Tibial artery (tissue), 4 donors: Measurements from ENCODE around the gene URB1.
"Not testable (repeated sequence)": the region's sequence is repeated elsewhere in the genome, so short reads cannot be mapped to it uniquely, and the experiment has no call there.

Experiments used
- DNase-seq, 2 donors: peaks; one replicate each; pipeline ENCODE4 v3.0.0-alpha.2; 2019
- H3K27ac ChIP-seq, 2 donors: fragments of 200-600 bp; sonication (generic) in 1 of 2; 1 replicate in 1 of 2; 2 replicates in 1 of 2; pipeline ENCODE4 v1.5.1; 2018 to 2019; ENCODE audit warnings: mild to moderate bottlenecking in 1 of 2
- H3K27me3 ChIP-seq, 2 donors: fragments of 200-600 bp; sonication (generic) in 1 of 2; one replicate each; pipeline versions ENCODE4 v1.5.1 to v1.6.0; 2016 to 2019
- H3K36me3 ChIP-seq, 3 donors: fragments of 200-600 bp; sonication (generic) in 2 of 3; one replicate each; pipeline ENCODE4 v1.5.1; 2016 to 2019; ENCODE audit warnings: mild to moderate bottlenecking in 2 of 3
- H3K4me1 ChIP-seq, 4 donors: fragments of 200-600 bp; sonication (generic) in 2 of 4; 1 replicate in 3 of 4; 2 replicates in 1 of 4; pipeline ENCODE4 v1.5.1; 2016 to 2019
- H3K4me3 ChIP-seq, 2 donors: fragments of 200-600 bp; sonication (generic) in 1 of 2; 1 replicate in 1 of 2; 2 replicates in 1 of 2; pipeline ENCODE4 v1.5.1; 2018 to 2019; ENCODE audit warnings: mild to moderate bottlenecking in 2 of 2
- H3K9me3 ChIP-seq, 3 donors: fragments of 200-600 bp; sonication (generic) in 1 of 3; one replicate each; pipeline ENCODE4 v1.5.1; 2016 to 2019
- CTCF ChIP-seq, 2 experiments: fragments of 200-600 bp in 1 of 2; fragments of 450-650 bp in 1 of 2; IDR thresholded peaks; one replicate each; pipeline ENCODE4 v1.5.1; 2017 to 2019; ENCODE audit warnings: antibody characterized with exemption in 2 of 2, mild to moderate bottlenecking in 1 of 2, moderate library complexity in 1 of 2
- intact Hi-C: fragments of 100-400 bp; cut with DNase I; formaldehyde crosslinking; loops from one replicate; pipeline ENCODE4 v1.15.0; 2023; ENCODE audit warnings: low total_unique reads

URB1 gene

GRCh38 chr21:32392299-32392879, 423 bp downstream of the URB1 start:
- H3K27ac ChIP-seq = peak overlapping the region; percentile 72 to 84
- no peak for DNase-seq
- no peaks in the 10 kb centered on the region for H3K9me3 ChIP-seq
- peaks cover 0 to 28% (median 20%) of the 10 kb centered on the region in 4 donors for H3K4me1 ChIP-seq
- peaks cover 0 to 5% (median 0%) of the 10 kb centered on the region in 3 donors for H3K36me3 ChIP-seq
- peak overlapping the region; percentile 87 to 97 for H3K4me3 ChIP-seq
- intact Hi-C loops = loop anchor here (2.0 to 5.0 kb wide), 2 partner anchors 210 to 660 kb away; partner anchors contain the start of gene SCAF4
- no peak for TF ChIP-seq CTCF (IDR thresholded peaks at IDR 0.05)
- H3K27me3 ChIP-seq = no peaks in the 10 kb centered on the region

- DNase-seq = no peak
- H3K4me1 ChIP-seq = peaks cover 0 to 34% (median 23%) of the 10 kb centered on the region in 4 donors
- H3K36me3 ChIP-seq = peaks cover 0 to 5% (median 0%) of the 10 kb centered on the region in 3 donors
- TF ChIP-seq CTCF (IDR thresholded peaks at IDR 0.05) = no peak
- peak overlapping the region; percentile 87 to 97 for H3K4me3 ChIP-seq
- H3K9me3 ChIP-seq = no peaks in the 10 kb centered on the region
- intact Hi-C loops = loop anchor here (2.0 to 5.0 kb wide), 2 partner anchors 211 to 659 kb away; partner anchors contain the start of gene SCAF4
- no peak overlapping the region for H3K27ac ChIP-seq
- H3K27me3 ChIP-seq = no peaks in the 10 kb centered on the region
These were observed 1.1 kb downstream of the URB1 start for GRCh38 chr21:32391755-32392154.

- peaks cover 0 to 42% (median 26%) of the 10 kb centered on the region in 4 donors for H3K4me1 ChIP-seq
- intact Hi-C loops = loop anchor here (5.0 kb wide), 1 partner anchor 212 kb away; no protein-coding TSS in a partner anchor
These were observed 2.1 kb downstream of the URB1 start for GRCh38 chr21:32390537-32391224.

GRCh38 chr21:32389337-32390015, 3.3 kb downstream of the URB1 start:
- H3K4me3 ChIP-seq = no peak overlapping the region
- no peak for TF ChIP-seq CTCF (IDR thresholded peaks at IDR 0.05)
- H3K36me3 ChIP-seq = peaks cover 4 to 9% (median 8%) of the 10 kb centered on the region in 3 donors
- H3K4me1 ChIP-seq = peaks cover 0 to 42% (median 26%) of the 10 kb centered on the region in 4 donors
- intact Hi-C loops = loop anchor here (5.0 kb wide), 1 partner anchor 213 kb away; no protein-coding TSS in a partner anchor
- H3K27me3 ChIP-seq = no peaks in the 10 kb centered on the region
- no peak overlapping the region for H3K27ac ChIP-seq
- DNase-seq = no peak
- no peaks in the 10 kb centered on the region for H3K9me3 ChIP-seq

More at GRCh38 chr21:32390537-32391224, 2.1 kb downstream of the URB1 start:
- not testable (repeated sequence) for H3K4me3 ChIP-seq, H3K36me3 ChIP-seq, H3K27me3 ChIP-seq, DNase-seq, H3K27ac ChIP-seq, H3K9me3 ChIP-seq

- Histone ChIP-seq H3K27ac (no peak overlapping the region), H3K36me3 (peaks cover 13 to 20% (median 19%) of the 10 kb centered on the region in 3 donors), H3K9me3 (no peaks in the 10 kb centered on the region), H3K27me3 (no peaks in the 10 kb centered on the region), H3K4me1 (peaks cover 0 to 37% (median 21%) of the 10 kb centered on the region in 4 donors), H3K4me3 (no peak overlapping the region)
- no peak for DNase-seq
- TF ChIP-seq CTCF (IDR thresholded peaks at IDR 0.05) = no peak
- intact Hi-C loops = no loop called here
These were observed 4.5 kb downstream of the URB1 start for GRCh38 chr21:32388306-32388705.
